COLO668 (cell line): ENCODE data around the gene FOXB2.
"Not testable (repeated sequence)": the region's sequence is repeated elsewhere in the genome, so short reads cannot be mapped to it uniquely, and the experiment has no call there.

ENCODE experiments used
- DNase-seq: peaks from one replicate; lab custom pipeline; 2025; ENCODE audit not compliant: unreplicated experiment; lab: John Stamatoyannopoulos, UW

The FOXB2 gene

GRCh38 chr9:77019236-77019925 is at the start of gene FOXB2:
FOXB2 (plus strand) TSS chr9:77019655; CDS start chr9:77019655, 0 bp downstream.
- DNase-seq, result peak; percentile 42

GRCh38 chr9:76969716-76970115 is 49.7 kb upstream of the FOXB2 start:
- no peak for DNase-seq

GRCh38 chr9:76978831-76979230 is 40.6 kb upstream of the FOXB2 start:
- not testable (repeated sequence) for DNase-seq

GRCh38 chr9:76980566-76980965 is 38.9 kb upstream of the FOXB2 start:
- DNase-seq, result no peak

- DNase-seq, result no peak
These were observed 35.0 kb upstream of the FOXB2 start for GRCh38 chr9:76984486-76984885.

GRCh38 chr9:76985581-76985980 is 33.9 kb upstream of the FOXB2 start:
- no peak for DNase-seq

GRCh38 chr9:76987594-76988200 is 31.8 kb upstream of the FOXB2 start:
- DNase-seq, result peak; percentile 53

GRCh38 chr9:76988941-76989340 is 30.5 kb upstream of the FOXB2 start:
- DNase-seq, result no peak

GRCh38 chr9:76989501-76989900 is 30.0 kb upstream of the FOXB2 start:
- no peak for DNase-seq

- DNase-seq, result peak; percentile 48
These were observed 22.8 kb upstream of the FOXB2 start for GRCh38 chr9:76996700-76997099.

GRCh38 chr9:76999261-76999660 is 20.2 kb upstream of the FOXB2 start:
- no peak for DNase-seq

GRCh38 chr9:77000330-77000729 is 19.1 kb upstream of the FOXB2 start:
- DNase-seq, result no peak

- DNase-seq, result no peak
These were observed 16.1 kb upstream of the FOXB2 start for GRCh38 chr9:77003366-77003765.

GRCh38 chr9:77005216-77005615 is 14.2 kb upstream of the FOXB2 start:
- no peak for DNase-seq

GRCh38 chr9:77010527-77010926 is 8.9 kb upstream of the FOXB2 start:
- no peak for DNase-seq

- DNase-seq, result no peak
These were observed 7.3 kb upstream of the FOXB2 start for GRCh38 chr9:77011973-77012821.

- no peak for DNase-seq
These were observed 6.1 kb upstream of the FOXB2 start for GRCh38 chr9:77013206-77013931.

GRCh38 chr9:77013932-77014596 is 5.4 kb upstream of the FOXB2 start:
- peak; percentile 58 for DNase-seq

- peak; percentile 54 for DNase-seq
These were observed 4.7 kb upstream of the FOXB2 start for GRCh38 chr9:77014597-77015263.
